Measurements from ENCODE around the gene MICALL2. TPM values are rescaled to one million over a fixed set of nuclear protein-coding genes. Genes with fewer than 3 reads are reported as not detected.
A peak's percentile ranks its signal among the peaks of the same experiment; 100 is the strongest.

The MICALL2 gene
- polyA plus RNA-seq, 2 of the 4 experiments (the other 2 are of a cell fraction), result 6.1 to 20.6 TPM

DNA sequence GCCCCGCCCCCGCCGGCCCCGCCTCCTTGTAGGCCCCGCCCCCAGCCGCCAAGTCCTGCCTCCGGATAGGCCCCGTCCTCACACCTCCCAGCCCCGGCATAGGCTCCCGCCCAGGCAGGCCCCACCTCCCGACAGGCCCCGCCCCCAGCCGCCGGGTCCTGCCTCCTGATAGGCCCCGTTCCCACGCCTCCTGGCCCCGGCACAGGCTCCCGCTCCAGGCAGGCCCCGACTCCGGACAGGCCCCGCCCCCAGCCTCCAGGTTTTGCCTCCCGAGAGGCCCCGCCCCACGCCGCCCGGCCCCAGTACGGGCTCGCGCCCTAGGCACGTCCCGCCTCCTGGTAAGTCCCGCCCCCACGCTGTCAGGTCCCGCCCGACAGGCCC is 232 bp upstream of the MICALL2 start:
- peak overlapping the region in 1 of 2 experiments; percentile 88; a peak in 3 of 6 replicates for H3K27ac ChIP-seq

DNA sequence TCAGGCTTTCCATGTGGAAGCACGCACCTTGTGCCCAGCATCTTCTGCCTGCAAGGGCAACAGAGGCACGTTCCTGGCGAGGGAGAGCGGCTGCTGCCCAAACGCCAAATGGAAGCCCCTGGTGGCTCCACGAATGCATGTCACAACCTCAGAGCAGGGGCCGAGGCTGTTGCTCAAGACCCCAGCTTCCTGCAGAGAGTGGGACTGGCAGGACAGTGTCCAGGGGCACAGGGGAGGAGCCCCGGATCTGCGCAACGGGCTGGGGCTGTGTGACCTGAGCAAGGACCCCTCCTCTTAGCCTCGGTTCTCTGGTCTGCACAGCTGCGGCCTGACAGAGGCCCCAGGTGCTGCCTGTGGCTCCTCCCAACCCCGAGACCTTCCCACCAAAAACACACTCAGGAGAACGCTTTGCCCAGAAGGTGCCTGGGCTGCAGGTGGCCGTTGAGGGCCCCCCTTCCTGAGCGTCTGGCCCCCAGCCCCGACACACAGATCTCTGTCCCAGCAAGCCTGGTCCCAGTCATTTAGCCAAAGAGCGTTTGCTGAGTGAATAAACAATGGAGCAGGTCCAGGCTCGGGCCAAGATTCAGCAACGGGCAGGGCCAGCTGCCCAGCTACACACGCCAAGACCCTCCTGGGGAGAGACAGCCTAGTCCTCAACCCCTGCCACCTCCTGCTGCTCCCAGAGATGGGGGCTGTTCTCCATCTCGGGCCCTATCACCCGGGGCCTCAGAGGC is 1.2 kb downstream of the MICALL2 start:
- WGBS (ENCODE audit: missing lambda C conversion rate), result 47% methylated on average over 19 of the region's 23 CpGs
- CTCF ChIA-PET, result interaction anchor here (1.1 to 19.9 kb wide), 6 partner anchors 10 to 276 kb away, joined by 4 to 209 read pairs (median 8); no protein-coding TSS in a partner anchor
- FAIRE-seq, result no peak

More for the DNA sequence above, 232 bp upstream of the MICALL2 start:
- peak overlapping the region; percentile 100 for H3K4me2 ChIP-seq
- peak overlapping the region; percentile 96 for H3K4me3 ChIP-seq
- FAIRE-seq (no peak), DNase-seq (ENCODE audit: low read depth in 1 of 2, low spot score in 1 of 2) (peak; percentile 99), ATAC-seq (peak; percentile 67 to 88)
- H3K9me3 ChIP-seq, result no peaks in the 10 kb centered on the region
- peaks cover 65% of the 10 kb centered on the region for H3K4me1 ChIP-seq
- no CpG with 5 or more reads among the region's 35 CpGs for WGBS (ENCODE audit: missing lambda C conversion rate)
- CTCF ChIA-PET, result interaction anchor here (5.4 to 19.9 kb wide), 2 partner anchors 17 to 27 kb away, joined by 44 to 209 read pairs; no protein-coding TSS in a partner anchor
- TF ChIP-seq KDM1A (IDR thresholded peaks at IDR 0.05; ENCODE audit: low read depth) (no peak), MYC (IDR thresholded peaks at IDR 0.05; ENCODE audit: borderline replicate concordance, low read length) (no peak), FOSB (CRISPR knock-in tag; IDR thresholded peaks at IDR 0.05) (no peak), TP53 (CRISPR knock-in tag; IDR thresholded peaks at IDR 0.05) (no peak), RFX5 (IDR thresholded peaks at IDR 0.05) (no peak), NFE2L2 (conservative IDR thresholded peaks at IDR 0.05; ENCODE audit: low read length) (no peak), EHF (CRISPR knock-in tag; IDR thresholded peaks at IDR 0.05) (no peak), GATA3 (IDR thresholded peaks at IDR 0.05; ENCODE audit: borderline replicate concordance) (no peak), RNF2 (IDR thresholded peaks at IDR 0.05; ENCODE audit: borderline replicate concordance, low read depth) (no peak), JUN (IDR thresholded peaks at IDR 0.05) (no peak; a peak in 1 of 5 replicates), HOXB13 (CRISPR knock-in tag; IDR thresholded peaks at IDR 0.05; ENCODE audit: low read depth) (no peak), EP300 (IDR thresholded peaks at IDR 0.05) (no peak), RCOR1 (IDR thresholded peaks at IDR 0.05; ENCODE audit: low read depth, low read length) (no peak), CEBPB (IDR thresholded peaks at IDR 0.05) (no peak), NPAS2 (CRISPR knock-in tag; IDR thresholded peaks at IDR 0.05; ENCODE audit: borderline replicate concordance) (no peak)
- TF ChIP-seq, protein P1, sequence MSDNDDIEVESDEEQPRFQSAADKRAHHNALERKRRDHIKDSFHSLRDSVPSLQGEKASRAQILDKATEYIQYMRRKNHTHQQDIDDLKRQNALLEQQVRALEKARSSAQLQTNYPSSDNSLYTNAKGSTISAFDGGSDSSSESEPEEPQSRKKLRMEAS (IDR thresholded peaks at IDR 0.05), result no peak
- TF ChIP-seq, protein P2, sequence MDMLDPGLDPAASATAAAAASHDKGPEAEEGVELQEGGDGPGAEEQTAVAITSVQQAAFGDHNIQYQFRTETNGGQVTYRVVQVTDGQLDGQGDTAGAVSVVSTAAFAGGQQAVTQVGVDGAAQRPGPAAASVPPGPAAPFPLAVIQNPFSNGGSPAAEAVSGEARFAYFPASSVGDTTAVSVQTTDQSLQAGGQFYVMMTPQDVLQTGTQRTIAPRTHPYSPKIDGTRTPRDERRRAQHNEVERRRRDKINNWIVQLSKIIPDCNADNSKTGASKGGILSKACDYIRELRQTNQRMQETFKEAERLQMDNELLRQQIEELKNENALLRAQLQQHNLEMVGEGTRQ (IDR thresholded peaks at IDR 0.05), result no peak
- TF ChIP-seq, protein P3, sequence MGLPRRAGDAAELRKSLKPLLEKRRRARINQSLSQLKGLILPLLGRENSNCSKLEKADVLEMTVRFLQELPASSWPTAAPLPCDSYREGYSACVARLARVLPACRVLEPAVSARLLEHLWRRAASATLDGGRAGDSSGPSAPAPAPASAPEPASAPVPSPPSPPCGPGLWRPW (IDR thresholded peaks at IDR 0.05), result no peak
- TF ChIP-seq, protein P4, sequence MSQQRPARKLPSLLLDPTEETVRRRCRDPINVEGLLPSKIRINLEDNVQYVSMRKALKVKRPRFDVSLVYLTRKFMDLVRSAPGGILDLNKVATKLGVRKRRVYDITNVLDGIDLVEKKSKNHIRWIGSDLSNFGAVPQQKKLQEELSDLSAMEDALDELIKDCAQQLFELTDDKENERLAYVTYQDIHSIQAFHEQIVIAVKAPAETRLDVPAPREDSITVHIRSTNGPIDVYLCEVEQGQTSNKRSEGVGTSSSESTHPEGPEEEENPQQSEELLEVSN (IDR thresholded peaks at IDR 0.05; ENCODE audit: borderline replicate concordance, low read depth), result no peak
- TF ChIP-seq, protein P5, sequence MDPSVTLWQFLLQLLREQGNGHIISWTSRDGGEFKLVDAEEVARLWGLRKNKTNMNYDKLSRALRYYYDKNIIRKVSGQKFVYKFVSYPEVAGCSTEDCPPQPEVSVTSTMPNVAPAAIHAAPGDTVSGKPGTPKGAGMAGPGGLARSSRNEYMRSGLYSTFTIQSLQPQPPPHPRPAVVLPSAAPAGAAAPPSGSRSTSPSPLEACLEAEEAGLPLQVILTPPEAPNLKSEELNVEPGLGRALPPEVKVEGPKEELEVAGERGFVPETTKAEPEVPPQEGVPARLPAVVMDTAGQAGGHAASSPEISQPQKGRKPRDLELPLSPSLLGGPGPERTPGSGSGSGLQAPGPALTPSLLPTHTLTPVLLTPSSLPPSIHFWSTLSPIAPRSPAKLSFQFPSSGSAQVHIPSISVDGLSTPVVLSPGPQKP (IDR thresholded peaks at IDR 0.05; ENCODE audit: low read depth, low read length), result no peak
- POLR2A ChIA-PET, result interaction anchor here (1.1 to 1.6 kb wide), 3 partner anchors 11 to 20 kb away, joined by 3 to 6 read pairs (median 6); no protein-coding TSS in a partner anchor

More for the DNA sequence above, 1.2 kb downstream of the MICALL2 start:
- TF ChIP-seq, protein P3 (IDR thresholded peaks at IDR 0.05), result no peak
- DNase-seq (ENCODE audit: low read depth in 1 of 2, low spot score in 1 of 2) (no peak), ATAC-seq (no peak; a peak in 1 of 6 replicates)
- Histone ChIP-seq H3K4me3 (peak overlapping the region; percentile 96), H3K27ac (peak overlapping the region; percentile 88 to 91), H3K4me2 (peak overlapping the region; percentile 100), H3K4me1 (peaks cover 57% of the 10 kb centered on the region), H3K9me3 (no peaks in the 10 kb centered on the region)
- POLR2A ChIA-PET, result interaction anchor here (1.6 kb wide), 2 partner anchors 11 to 19 kb away, joined by 6 read pairs; no protein-coding TSS in a partner anchor

Measured in A549 (cell line).